GM21381 (cell line): ENCODE measurements around the gene MGAT2.
"Not testable (repeated sequence)": the region's sequence is repeated elsewhere in the genome, so short reads cannot be mapped to it uniquely, and the experiment has no call there.

Source experiments
- ATAC-seq: cut with Tn5 transposase; IDR thresholded peaks from one replicate; pipeline ENCODE4 v1.9.1; 2021; ENCODE audit warnings: mild to moderate bottlenecking, moderate library complexity; ENCODE audit not compliant: unreplicated experiment

MGAT2 gene

DNA sequence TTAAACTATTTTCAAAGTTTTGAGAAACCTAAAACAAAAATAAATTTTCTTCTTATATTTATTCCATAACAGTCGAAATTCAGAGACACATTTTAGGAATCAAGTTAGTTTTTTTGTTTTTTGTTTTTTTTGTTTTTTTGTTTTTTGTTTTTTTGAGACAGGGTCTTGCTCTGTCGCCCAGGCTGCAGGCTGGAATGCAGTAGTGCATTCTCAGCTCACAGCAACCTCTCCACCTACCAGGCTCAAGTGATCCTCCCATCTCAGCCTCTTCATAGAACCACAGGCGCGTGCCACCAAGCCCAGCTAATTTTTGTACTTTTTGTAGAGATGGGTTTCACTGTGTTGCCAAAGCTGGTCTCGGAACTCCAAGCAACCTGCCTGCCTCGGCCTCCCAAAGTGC lies 32.9 kb downstream of the MGAT2 start:
- ATAC-seq: no peak

DNA sequence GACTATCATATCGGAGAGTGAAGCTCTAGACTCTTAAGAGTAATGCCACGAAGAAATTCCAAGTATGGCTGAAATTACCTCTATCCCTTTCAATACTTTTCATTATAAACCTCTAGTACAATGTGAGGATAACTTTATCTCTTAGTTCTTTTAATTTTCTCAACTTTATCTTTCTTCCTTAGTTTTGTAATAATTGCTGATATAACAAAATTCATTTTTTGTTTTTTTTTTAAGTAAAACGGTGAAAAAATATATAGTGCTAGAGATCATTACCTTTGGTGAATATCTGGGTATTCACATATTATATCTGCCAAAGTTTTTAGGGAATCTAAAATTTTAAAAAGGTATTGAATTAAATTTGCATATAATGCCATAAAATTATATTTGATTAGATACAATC lies 33.9 kb downstream of the MGAT2 start:
- no peak for ATAC-seq

DNA sequence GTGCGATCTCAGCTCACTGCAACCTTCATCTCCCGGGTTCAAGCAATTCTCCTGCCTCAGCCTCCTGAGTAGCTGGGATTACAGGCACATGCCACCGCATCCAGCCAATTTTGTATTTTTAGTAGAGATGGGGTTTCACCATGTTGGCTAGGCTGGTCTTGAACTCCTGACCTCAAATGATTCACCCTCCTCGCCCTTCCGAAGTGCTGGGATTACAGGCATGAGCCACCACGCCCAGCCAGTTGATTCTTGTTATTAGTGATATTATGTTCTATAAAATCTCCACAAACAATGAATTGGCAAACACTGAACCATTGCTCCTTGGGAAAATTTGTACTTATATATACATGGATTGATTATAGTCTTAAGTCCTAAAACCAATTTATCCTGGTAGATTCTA lies 36.9 kb downstream of the MGAT2 start:
- not testable (repeated sequence) for ATAC-seq

DNA sequence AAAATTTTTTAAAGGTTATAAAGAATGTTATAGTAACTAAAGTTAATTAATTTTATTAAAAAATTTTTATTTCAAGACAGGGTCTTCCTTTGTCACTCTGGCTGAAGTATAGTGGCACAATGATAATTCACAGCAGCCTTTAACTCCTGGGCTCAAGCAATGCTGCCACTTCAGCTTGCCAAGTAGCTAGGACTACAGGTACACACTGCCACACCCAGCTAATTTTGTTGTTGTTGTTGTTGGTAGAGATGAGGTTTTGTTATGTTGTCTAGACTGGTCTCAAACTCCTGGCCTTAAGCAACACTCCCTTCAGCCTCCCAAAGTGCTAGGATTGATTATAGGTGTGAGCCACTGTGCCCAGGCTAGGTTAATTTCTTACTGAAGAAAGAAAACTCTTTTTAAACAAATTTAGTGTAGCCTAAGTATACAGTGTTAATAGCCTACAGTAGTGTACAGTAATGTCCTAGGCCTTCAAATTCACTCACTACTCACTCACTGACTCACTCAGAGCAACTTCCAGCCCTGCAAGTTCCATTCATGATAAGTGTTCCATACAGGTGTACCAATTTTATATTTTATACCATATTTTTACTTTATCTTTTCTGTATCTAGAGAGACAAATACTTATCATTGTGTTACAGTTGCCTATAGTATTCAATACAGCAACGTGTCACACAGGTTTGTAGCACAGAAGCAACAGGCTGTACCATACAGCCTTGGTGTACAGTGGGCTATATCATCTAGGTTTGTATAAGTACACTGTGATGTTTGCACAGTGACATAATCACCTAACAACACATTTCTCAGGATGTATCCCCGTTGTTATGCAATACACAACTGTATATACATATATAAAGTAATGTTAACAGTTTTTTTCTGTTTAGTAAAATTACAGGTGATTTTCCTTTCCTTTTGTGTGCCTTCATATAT lies 39.2 kb downstream of the MGAT2 start:
- ATAC-seq: no peak

DNA sequence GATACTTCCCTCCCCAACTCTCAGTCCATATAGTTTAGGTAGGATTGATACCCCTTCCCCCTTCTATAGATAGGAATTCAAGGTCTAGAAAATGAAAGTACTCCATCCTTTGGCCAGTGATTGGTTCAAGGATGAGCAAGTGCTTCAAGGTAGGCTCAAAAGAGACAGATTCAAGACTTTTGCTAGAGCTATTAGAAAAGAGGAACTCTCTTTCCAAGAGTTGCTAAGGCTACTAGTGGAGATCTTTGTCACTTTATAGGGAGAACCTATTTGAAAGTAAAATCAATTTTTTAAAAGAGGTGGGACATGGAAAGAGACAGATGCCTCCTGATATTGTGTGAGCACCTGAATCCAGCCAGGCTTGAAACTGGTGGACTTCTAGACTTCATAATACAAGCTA lies 49.9 kb downstream of the MGAT2 start:
- no peak for ATAC-seq
